IPS-18a (cell line): Measurements from ENCODE around the gene APOBR.

ENCODE experiments used
- H3K27ac ChIP-seq: one replicate; pipeline ENCODE4 v1.5.1; 2013; ENCODE audit warnings: low read length
- H3K27me3 ChIP-seq: one replicate; pipeline ENCODE4 v1.6.1; 2013; ENCODE audit warnings: mild to moderate bottlenecking, low read length; ENCODE audit not compliant: control insufficient read depth, insufficient read depth
- H3K36me3 ChIP-seq: one replicate; pipeline ENCODE4 v1.6.1; 2013; ENCODE audit warnings: low read depth, low read length; ENCODE audit not compliant: control insufficient read depth
- H3K4me1 ChIP-seq: one replicate; pipeline ENCODE4 v1.6.1; 2013; ENCODE audit warnings: low read depth, low read length; ENCODE audit not compliant: control insufficient read depth
- H3K4me3 ChIP-seq: one replicate; pipeline ENCODE4 v1.5.1; 2013; ENCODE audit warnings: low read length
- H3K9ac ChIP-seq: one replicate; pipeline ENCODE4 v1.6.1; 2013; ENCODE audit warnings: mild to moderate bottlenecking, low read length, moderate library complexity
- H3K9me3 ChIP-seq: one replicate; pipeline ENCODE4 v1.6.1; 2013; ENCODE audit warnings: low read depth, low read length; ENCODE audit not compliant: control insufficient read depth

APOBR gene

GRCh38 chr16:28491230-28491969 lies 3.0 kb upstream of the APOBR start:
- H3K9ac ChIP-seq, result peak overlapping the region; percentile 96
- no peaks in the 10 kb centered on the region for H3K9me3 ChIP-seq
- peak overlapping the region; percentile 97 for H3K4me3 ChIP-seq
- H3K27me3 ChIP-seq, result no peaks in the 10 kb centered on the region
- H3K27ac ChIP-seq, result no peak overlapping the region
- H3K36me3 ChIP-seq, result peaks cover 7% of the 10 kb centered on the region
- no peaks in the 10 kb centered on the region for H3K4me1 ChIP-seq

DNA sequence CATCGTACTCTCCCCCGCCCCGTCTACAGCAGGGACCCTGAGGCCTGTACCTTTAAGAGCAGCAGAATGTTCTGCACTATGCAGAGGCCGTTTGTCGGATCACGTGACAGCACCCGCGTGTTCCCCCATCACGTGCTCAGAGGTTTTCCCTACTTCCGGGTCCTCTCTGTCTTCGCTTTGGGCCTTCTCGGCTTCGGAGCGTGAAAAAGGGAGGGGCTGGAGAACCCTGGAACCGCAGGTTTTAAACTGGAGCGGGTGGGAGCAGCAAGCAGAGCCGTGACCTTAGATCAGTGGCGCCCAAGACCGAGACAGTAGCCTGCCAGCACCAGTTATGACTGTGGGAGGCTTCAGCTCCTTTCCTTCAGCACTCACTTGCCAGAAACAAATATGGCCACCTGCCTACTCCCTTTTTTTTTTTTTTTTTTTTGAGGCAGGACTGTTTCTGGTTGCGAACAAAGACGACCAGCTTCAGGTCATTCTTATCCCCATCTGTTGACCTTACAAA lies 2.4 kb upstream of the APOBR start, which contains the start of gene CLN3:
CLN3 (minus strand) TSS at position 105 of the 505 bp plus-strand sequence. CDS start 315 bp downstream, outside the sequence.
- H3K27me3 ChIP-seq, result no peaks in the 10 kb centered on the region
- peak within 1 kb of the TSS; percentile 97 for H3K4me3 ChIP-seq
- no peaks in the 10 kb centered on the region for H3K9me3 ChIP-seq
- peaks cover 5% of the 10 kb centered on the region for H3K36me3 ChIP-seq
- H3K27ac ChIP-seq, result peak within 1 kb of the TSS; percentile 99
- H3K9ac ChIP-seq, result peak within 1 kb of the TSS; percentile 96
- no peaks in the 10 kb centered on the region for H3K4me1 ChIP-seq

DNA sequence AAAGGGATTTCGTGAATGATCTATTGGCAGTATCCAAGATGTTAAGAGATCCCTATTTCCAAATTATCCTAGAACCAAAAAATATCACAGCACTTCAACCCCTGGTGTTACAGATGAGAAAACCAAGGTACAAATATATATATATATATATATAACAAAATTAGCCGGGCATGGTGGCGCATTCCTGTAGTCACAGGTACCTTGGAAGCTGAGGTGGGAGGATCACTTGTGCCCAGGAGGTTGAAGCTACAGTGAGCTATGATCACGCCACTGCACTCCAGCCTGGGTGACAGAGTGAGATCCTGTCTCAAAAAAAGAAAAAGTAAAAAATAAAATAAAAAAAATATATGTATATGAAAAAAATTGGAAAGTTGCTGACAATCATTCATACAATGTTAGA lies 1.9 kb upstream of the APOBR start:
- H3K27me3 ChIP-seq, result no peaks in the 10 kb centered on the region
- H3K9ac ChIP-seq, result peak overlapping the region; percentile 96
- peak overlapping the region; percentile 99 for H3K27ac ChIP-seq
- no peaks in the 10 kb centered on the region for H3K9me3 ChIP-seq
- peak overlapping the region; percentile 97 for H3K4me3 ChIP-seq
- H3K4me1 ChIP-seq, result no peaks in the 10 kb centered on the region
- H3K36me3 ChIP-seq, result peaks cover 5% of the 10 kb centered on the region

- Histone ChIP-seq H3K9ac (no peak overlapping the region), H3K27me3 (no peaks in the 10 kb centered on the region), H3K4me3 (no peak overlapping the region), H3K36me3 (no peaks in the 10 kb centered on the region), H3K9me3 (no peaks in the 10 kb centered on the region), H3K27ac (no peak overlapping the region), H3K4me1 (no peaks in the 10 kb centered on the region)
Observed at GRCh38 chr16:28495098-28495793, 803 bp downstream of the APOBR start.

- Histone ChIP-seq H3K4me1 (no peaks in the 10 kb centered on the region), H3K9ac (no peak overlapping the region), H3K9me3 (no peaks in the 10 kb centered on the region), H3K27ac (no peak overlapping the region), H3K4me3 (no peak overlapping the region), H3K36me3 (no peaks in the 10 kb centered on the region), H3K27me3 (no peaks in the 10 kb centered on the region)
Observed at GRCh38 chr16:28495795-28496749, 1.6 kb downstream of the APOBR start.

- Histone ChIP-seq H3K9ac (no peak overlapping the region), H3K4me1 (no peaks in the 10 kb centered on the region)
Observed at GRCh38 chr16:28496844-28497243, 2.4 kb downstream of the APOBR start.

GRCh38 chr16:28497386-28497785 lies 2.9 kb downstream of the APOBR start:
- Histone ChIP-seq H3K4me1 (no peaks in the 10 kb centered on the region), H3K9ac (no peak overlapping the region), H3K27me3 (no peaks in the 10 kb centered on the region), H3K27ac (no peak overlapping the region), H3K36me3 (no peaks in the 10 kb centered on the region), H3K4me3 (no peak overlapping the region), H3K9me3 (no peaks in the 10 kb centered on the region)

More at GRCh38 chr16:28496844-28497243, 2.4 kb downstream of the APOBR start:
- Histone ChIP-seq H3K36me3 (no peaks in the 10 kb centered on the region), H3K4me3 (no peak overlapping the region), H3K27me3 (no peaks in the 10 kb centered on the region), H3K27ac (no peak overlapping the region), H3K9me3 (no peaks in the 10 kb centered on the region)

DNA sequence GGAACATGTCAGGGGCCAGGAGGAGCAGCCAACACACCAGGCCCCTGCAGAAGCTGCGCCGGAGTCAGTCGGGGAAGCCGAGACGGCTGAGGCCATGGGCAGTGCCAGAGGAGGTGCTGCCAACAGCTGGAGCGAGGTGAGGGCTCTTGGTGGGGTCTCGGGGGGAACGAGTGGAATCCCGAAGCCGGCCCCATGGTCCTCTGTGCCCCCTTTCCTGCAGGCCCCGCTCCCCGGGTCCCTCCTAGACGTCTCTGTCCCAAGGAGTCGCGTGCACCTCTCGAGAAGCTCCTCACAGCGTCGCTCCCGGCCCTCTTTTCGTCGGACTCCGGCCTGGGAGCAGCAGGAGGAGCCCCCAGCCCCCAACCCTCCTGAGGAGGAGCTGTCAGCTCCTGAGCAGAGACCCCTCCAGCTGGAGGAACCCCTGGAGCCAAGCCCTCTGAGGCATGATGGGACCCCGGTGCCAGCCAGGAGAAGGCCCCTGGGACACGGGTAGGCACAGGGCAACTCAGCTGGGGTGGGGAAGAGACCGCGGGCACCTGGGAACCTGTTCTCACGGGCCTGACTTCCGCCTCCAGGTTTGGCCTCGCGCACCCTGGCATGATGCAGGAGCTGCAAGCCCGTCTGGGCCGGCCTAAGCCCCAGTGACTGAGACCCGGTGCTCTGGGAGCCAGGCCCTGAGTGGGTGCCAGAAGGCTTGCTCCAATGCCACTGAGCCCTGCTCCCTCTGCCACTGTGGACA lies 3.6 kb downstream of the APOBR start:
- H3K9me3 ChIP-seq, result no peaks in the 10 kb centered on the region
- no peaks in the 10 kb centered on the region for H3K4me1 ChIP-seq
- H3K4me3 ChIP-seq, result no peak overlapping the region

GRCh38 chr16:28498666-28499381 lies 4.4 kb downstream of the APOBR start:
- Histone ChIP-seq H3K27ac (no peak overlapping the region), H3K27me3 (no peaks in the 10 kb centered on the region), H3K4me1 (no peaks in the 10 kb centered on the region), H3K9me3 (no peaks in the 10 kb centered on the region), H3K36me3 (no peaks in the 10 kb centered on the region), H3K4me3 (no peak overlapping the region), H3K9ac (no peak overlapping the region)

More for the DNA sequence above, 3.6 kb downstream of the APOBR start:
- Histone ChIP-seq H3K27ac (no peak overlapping the region), H3K9ac (no peak overlapping the region), H3K27me3 (no peaks in the 10 kb centered on the region), H3K36me3 (no peaks in the 10 kb centered on the region)

DNA sequence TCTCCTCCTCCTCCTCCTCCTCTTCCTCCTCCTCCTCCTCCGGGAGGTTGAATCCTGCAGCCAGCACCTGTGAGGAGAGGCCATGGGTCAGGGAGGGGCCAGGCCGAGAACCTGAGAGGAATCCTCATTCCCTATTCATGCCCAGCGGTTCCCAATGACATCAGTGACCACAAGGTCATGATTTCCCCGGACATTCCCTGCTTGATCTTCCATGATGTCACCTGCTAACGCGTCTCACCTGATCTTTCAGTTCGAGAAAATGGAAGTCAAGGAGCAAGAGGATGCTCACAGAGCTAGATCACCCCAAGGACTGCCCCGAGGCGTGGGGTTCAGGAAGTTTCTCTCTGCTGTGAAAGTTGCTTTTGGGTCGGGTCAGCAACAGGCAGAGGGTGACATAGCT lies 5.4 kb downstream of the APOBR start:
- Histone ChIP-seq H3K9ac (no peak overlapping the region), H3K36me3 (no peaks in the 10 kb centered on the region), H3K4me3 (no peak overlapping the region), H3K27me3 (no peaks in the 10 kb centered on the region), H3K4me1 (no peaks in the 10 kb centered on the region), H3K9me3 (no peaks in the 10 kb centered on the region), H3K27ac (no peak overlapping the region)
